Esophagus squamous epithelium (tissue), 5 donors: ENCODE measurements around the gene NMRAL1. TPM values are rescaled to one million over a fixed set of nuclear protein-coding genes. Genes with fewer than 3 reads are reported as not detected.

ENCODE experiments used
- DNase-seq: peaks from one replicate; lab custom pipeline; 2025; lab: John Stamatoyannopoulos, UW
- H3K27ac ChIP-seq, 4 donors: fragments of 200-600 bp; sonication (generic); one replicate each; pipeline ENCODE4 v1.5.1; 2016 to 2019; ENCODE audit warnings: mild to moderate bottlenecking in 1 of 4
- H3K27me3 ChIP-seq, 4 donors: fragments of 200-600 bp; sonication (generic); 1 replicate in 3 of 4; 2 replicates in 1 of 4; pipeline versions ENCODE4 v1.5.1 to v1.6.0; 2017 to 2021; ENCODE audit warnings: antibody characterized with exemption in 1 of 4
- H3K36me3 ChIP-seq, 3 donors: fragments of 200-600 bp; sonication (generic); one replicate each; pipeline ENCODE4 v1.5.1; 2016 to 2019
- H3K4me1 ChIP-seq, 3 donors: fragments of 200-600 bp; sonication (generic); one replicate each; pipeline ENCODE4 v1.5.1; 2017 to 2019
- H3K4me3 ChIP-seq, 4 donors: fragments of 200-600 bp; sonication (generic); 1 replicate in 3 of 4; 2 replicates in 1 of 4; pipeline ENCODE4 v1.5.1; 2016 to 2019; ENCODE audit warnings: mild to moderate bottlenecking in 2 of 4, moderate library complexity in 1 of 4
- H3K9me3 ChIP-seq, 3 donors: fragments of 200-600 bp; sonication (generic); one replicate each; pipeline ENCODE4 v1.5.1; 2016 to 2019
- POLR2A ChIP-seq, 4 donors: fragments of 450-650 bp; IDR thresholded peaks; one replicate each; pipeline ENCODE4 v1.6.1; 2017; ENCODE audit warnings: antibody characterized with exemption in 4 of 4, mild to moderate bottlenecking in 4 of 4, moderate library complexity in 3 of 4
- WGBS, 2 donors: methylation state at CpG; one replicate each; pipeline ENCODE4 v1.1.5; 2018; 5-methylcytosine and 5-hydroxymethylcytosine counted together
- intact Hi-C: fragments of 100-400 bp; cut with DNase I; formaldehyde crosslinking; loops from one replicate; pipeline ENCODE4 v1.15.0; 2022
- total RNA-seq, 4 donors: library from RNA; depleted of rRNA; stranded (reverse); fragments of >200 nt; gene quantifications; one replicate each; pipeline ENCODE4 v1.1.0, GENCODE V29; 2016
- TF ChIP-seq, protein P1 (sequence below), 6 experiments: fragments of 450-650 bp in 4 of 6; fragments of 200-600 bp in 2 of 6; sonication (generic) in 2 of 6; IDR thresholded peaks; one replicate each; pipeline ENCODE4 v1.5.1; 2016 to 2019; ENCODE audit warnings: antibody characterized with exemption in 6 of 6, mild to moderate bottlenecking in 4 of 6, moderate library complexity in 4 of 6
- donor health status: DM: yes; HTN: yes; CAD: no.

Gene NMRAL1
- total RNA-seq, 4 donors from 2014 or later: 25.4 to 55.5 (median 34.9) TPM

- no peaks in the 10 kb centered on the region for H3K27me3 ChIP-seq
- 82 to 88% methylated on average over 1 of the region's 1 CpG for WGBS, 2 donors
- H3K36me3 ChIP-seq: peaks cover 0 to 39% (median 3%) of the 10 kb centered on the region in 3 donors
- intact Hi-C loops: no loop called here
- TF ChIP-seq POLR2A (IDR thresholded peaks at IDR 0.05): no peak
- TF ChIP-seq, protein P1, sequence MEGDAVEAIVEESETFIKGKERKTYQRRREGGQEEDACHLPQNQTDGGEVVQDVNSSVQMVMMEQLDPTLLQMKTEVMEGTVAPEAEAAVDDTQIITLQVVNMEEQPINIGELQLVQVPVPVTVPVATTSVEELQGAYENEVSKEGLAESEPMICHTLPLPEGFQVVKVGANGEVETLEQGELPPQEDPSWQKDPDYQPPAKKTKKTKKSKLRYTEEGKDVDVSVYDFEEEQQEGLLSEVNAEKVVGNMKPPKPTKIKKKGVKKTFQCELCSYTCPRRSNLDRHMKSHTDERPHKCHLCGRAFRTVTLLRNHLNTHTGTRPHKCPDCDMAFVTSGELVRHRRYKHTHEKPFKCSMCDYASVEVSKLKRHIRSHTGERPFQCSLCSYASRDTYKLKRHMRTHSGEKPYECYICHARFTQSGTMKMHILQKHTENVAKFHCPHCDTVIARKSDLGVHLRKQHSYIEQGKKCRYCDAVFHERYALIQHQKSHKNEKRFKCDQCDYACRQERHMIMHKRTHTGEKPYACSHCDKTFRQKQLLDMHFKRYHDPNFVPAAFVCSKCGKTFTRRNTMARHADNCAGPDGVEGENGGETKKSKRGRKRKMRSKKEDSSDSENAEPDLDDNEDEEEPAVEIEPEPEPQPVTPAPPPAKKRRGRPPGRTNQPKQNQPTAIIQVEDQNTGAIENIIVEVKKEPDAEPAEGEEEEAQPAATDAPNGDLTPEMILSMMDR (IDR thresholded peaks at IDR 0.05): no peak
- no peak for DNase-seq
- no peaks in the 10 kb centered on the region for H3K9me3 ChIP-seq
- H3K4me3 ChIP-seq: no peak overlapping the region
- peaks cover 4 to 39% (median 25%) of the 10 kb centered on the region in 3 donors for H3K4me1 ChIP-seq
- H3K27ac ChIP-seq: no peak overlapping the region
These were observed 7.5 kb upstream of the NMRAL1 start for GRCh38 chr16:4481963-4482362.

DNA sequence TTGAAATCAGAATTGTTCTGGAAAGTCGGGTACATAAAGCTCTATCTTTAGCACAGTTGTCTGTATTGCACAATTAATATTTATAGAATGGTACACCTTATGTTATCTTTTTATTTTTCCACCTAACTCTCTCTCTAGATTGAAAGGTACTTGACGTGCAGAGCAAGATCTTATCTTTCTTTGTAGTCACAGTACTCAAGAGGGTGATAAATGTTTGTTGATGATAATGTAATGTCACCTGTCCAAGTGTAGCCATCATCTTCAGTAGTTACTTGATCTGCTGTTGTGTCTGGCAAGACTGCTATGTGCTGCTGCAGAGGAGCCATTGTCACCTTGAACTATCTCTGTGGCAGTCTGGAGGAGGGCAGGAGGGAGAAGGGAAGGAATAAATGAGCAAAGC is 7.1 kb upstream of the NMRAL1 start:
- Histone ChIP-seq H3K27ac (no peak overlapping the region), H3K4me1 (peaks cover 4 to 39% (median 21%) of the 10 kb centered on the region in 3 donors), H3K36me3 (peaks cover 0 to 35% (median 3%) of the 10 kb centered on the region in 3 donors), H3K4me3 (no peak overlapping the region), H3K9me3 (no peaks in the 10 kb centered on the region), H3K27me3 (no peaks in the 10 kb centered on the region)
- no peak for TF ChIP-seq POLR2A (IDR thresholded peaks at IDR 0.05)
- TF ChIP-seq, protein P1 (IDR thresholded peaks at IDR 0.05): no peak
- WGBS, 2 donors: 67 to 82% methylated on average over 2 of the region's 2 CpGs
- DNase-seq: no peak
- intact Hi-C loops: no loop called here

DNA sequence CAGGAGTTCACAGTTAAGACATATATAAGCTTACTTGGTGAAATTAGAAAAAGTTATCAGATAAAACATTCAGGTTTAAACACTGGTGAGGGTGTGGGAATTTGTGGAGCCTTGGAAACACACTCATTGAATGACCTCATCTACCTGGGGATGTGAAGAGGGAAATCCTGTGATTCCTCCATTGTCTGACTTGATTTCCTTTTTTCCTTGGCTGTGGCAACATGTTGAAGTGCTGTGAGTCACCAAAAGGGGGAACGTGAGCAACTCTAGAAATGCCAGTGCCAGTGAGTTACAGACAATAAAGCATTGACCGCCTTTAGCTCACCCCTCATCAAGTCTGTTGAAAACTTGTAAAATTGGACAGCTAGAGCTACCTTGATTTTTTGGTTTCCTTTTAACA is 3.5 kb upstream of the NMRAL1 start:
- Histone ChIP-seq H3K27me3 (no peaks in the 10 kb centered on the region), H3K4me1 (peaks cover 9 to 66% (median 28%) of the 10 kb centered on the region in 3 donors), H3K36me3 (no peaks in the 10 kb centered on the region), H3K27ac (peak overlapping the region; percentile 28 to 97 (median 96)), H3K9me3 (no peaks in the 10 kb centered on the region), H3K4me3 (peak overlapping the region in 2 of 4 donors; percentile 76 to 98)
- intact Hi-C loops: no loop called here
- 17 to 41% methylated on average over 2 of the region's 2 CpGs for WGBS, 2 donors
- no peak for TF ChIP-seq POLR2A (IDR thresholded peaks at IDR 0.05)
- TF ChIP-seq, protein P1 (IDR thresholded peaks at IDR 0.05): peak in 1 of 6 experiments; percentile 23
- DNase-seq: no peak

- Histone ChIP-seq H3K27me3 (no peaks in the 10 kb centered on the region), H3K9me3 (no peaks in the 10 kb centered on the region), H3K27ac (peak within 1 kb of the TSS; percentile 85 to 97 (median 96)), H3K36me3 (peaks cover 0 to 3% (median 0%) of the 10 kb centered on the region in 3 donors), H3K4me3 (peak within 1 kb of the TSS; percentile 76 to 98 (median 91)), H3K4me1 (peaks cover 9 to 59% (median 28%) of the 10 kb centered on the region in 3 donors)
- peak in 3 of 4 donors; percentile 82 to 97 (median 87) for TF ChIP-seq POLR2A (IDR thresholded peaks at IDR 0.05)
- TF ChIP-seq, protein P1 (IDR thresholded peaks at IDR 0.05): peak in 3 of 6 experiments; percentile 8 to 44 (median 25)
- 44 to 58% methylated on average over 10 to 11 of the region's 70 CpGs for WGBS, 2 donors
- intact Hi-C loops: no loop called here
- peak; percentile 52 for DNase-seq
These were observed 1.7 kb upstream of the NMRAL1 start, which contains the start of gene HMOX2 for GRCh38 chr16:4475880-4476788. Gene HMOX2 (plus strand): TSS chr16:4476398. CDS start chr16:4505525, 29,127 bp downstream.

DNA sequence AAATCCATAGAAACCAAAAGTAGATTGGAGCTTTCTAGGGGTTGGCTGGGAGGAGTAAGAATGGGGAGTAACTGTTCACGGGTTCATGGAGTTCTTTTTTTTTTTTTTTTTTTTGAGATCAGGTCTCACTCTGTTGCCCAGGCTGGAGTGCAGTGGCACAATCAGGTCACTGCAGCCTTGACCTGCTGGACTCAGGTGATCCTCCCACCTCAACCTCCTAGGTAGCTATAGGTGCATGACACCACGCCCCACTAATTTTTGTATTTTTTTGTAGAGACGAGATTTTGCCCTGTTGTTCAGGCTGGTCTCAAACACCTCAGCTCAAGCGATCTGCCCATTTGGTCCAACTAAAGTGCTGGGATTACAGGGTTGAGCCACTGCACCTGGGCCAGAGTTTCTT is 1.5 kb downstream of the NMRAL1 start:
- intact Hi-C loops: no loop called here

More for the DNA sequence above, 1.5 kb downstream of the NMRAL1 start:
- peaks cover 9 to 47% (median 24%) of the 10 kb centered on the region in 3 donors for H3K4me1 ChIP-seq
- H3K9me3 ChIP-seq: no peaks in the 10 kb centered on the region
- no peaks in the 10 kb centered on the region for H3K27me3 ChIP-seq
- peaks cover 0 to 30% (median 6%) of the 10 kb centered on the region in 3 donors for H3K36me3 ChIP-seq
- no peak overlapping the region for H3K27ac ChIP-seq
- TF ChIP-seq, protein P1 (IDR thresholded peaks at IDR 0.05): no peak
- no peak for TF ChIP-seq POLR2A (IDR thresholded peaks at IDR 0.05)
- no peak for DNase-seq
- H3K4me3 ChIP-seq: no peak overlapping the region
- 52 to 56% methylated on average over 4 of the region's 4 CpGs for WGBS, 2 donors
